SK-N-SH (cell line): ENCODE data around the gene GRXCR2.

Source experiments
- CTCF ChIP-seq: fragments of 200-600 bp; sonication (generic); IDR thresholded peaks from 2 replicates; pipeline ENCODE4 v1.6.1; 2017; ENCODE audit warnings: antibody characterized with exemption, mild to moderate bottlenecking, moderate library complexity
- IRF3 ChIP-seq: fragments of 150-350 bp; IDR thresholded peaks from 2 replicates; pipeline ENCODE4 v1.6.1; 2016; ENCODE audit warnings: mild to moderate bottlenecking, low read depth, low read length
- NFIC ChIP-seq: IDR thresholded peaks from 2 replicates; pipeline ENCODE4 v1.4.0; 2012; ENCODE audit warnings: borderline replicate concordance
- POLR2AphosphoS5 ChIP-seq: IDR thresholded peaks from 2 replicates; pipeline ENCODE4 v1.6.1; 2012; ENCODE audit warnings: low read depth, low read length
- SMC3 ChIP-seq: IDR thresholded peaks from 2 replicates; pipeline ENCODE4 v1.6.1; 2012; ENCODE audit warnings: low read depth, low read length, improper control_type of control experiment
- TAF1 ChIP-seq: IDR thresholded peaks from 2 replicates; pipeline ENCODE4 v1.6.1; 2012; ENCODE audit warnings: low read depth, mild to moderate bottlenecking, low read length, moderate library complexity, borderline replicate concordance
- ZBTB33 ChIP-seq: IDR thresholded peaks from 2 replicates; pipeline ENCODE4 v1.4.0; 2012; ENCODE audit warnings: low read depth, borderline replicate concordance

- TF ChIP-seq POLR2AphosphoS5 (no peak), ZBTB33 (no peak), CTCF (no peak), NFIC (no peak; the same call in 1 of the 2 replicates), SMC3 (no peak), IRF3 (no peak), TAF1 (no peak)
Measured at GRCh38 chr5:145829708-145830361, 43.0 kb downstream of the GRXCR2 start.
